ENCODE results near the gene MACROD2. TPM values are rescaled to one million over a fixed set of nuclear protein-coding genes. Genes with fewer than 3 reads are reported as not detected.

MACROD2 gene
- total and polyA plus RNA-seq, 2 experiments from 2014 or later = 2.8 to 4.3 TPM

DNA sequence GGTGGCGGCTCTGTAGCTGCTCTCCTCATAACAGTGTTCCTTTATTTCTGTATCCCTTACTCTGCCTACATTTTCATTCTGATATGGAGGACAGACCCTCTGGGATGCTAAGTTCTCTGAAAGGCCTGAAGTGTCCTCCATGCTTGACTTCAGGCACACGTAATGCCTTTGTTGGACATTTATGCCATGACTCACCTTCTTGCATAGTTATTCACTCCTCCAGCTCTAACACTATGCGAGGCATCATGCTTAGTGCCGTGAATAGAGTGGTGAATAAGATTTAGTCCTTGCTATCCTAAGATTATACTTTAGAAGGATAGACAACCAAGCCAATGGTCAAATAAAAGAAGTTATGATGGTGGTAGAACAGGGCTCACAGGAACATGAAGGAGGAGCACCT is 1103.0 kb downstream of the MACROD2 start:
- Histone ChIP-seq H3K27me3 (ENCODE audit: insufficient read depth) (no peaks in the 10 kb centered on the region), H3K27ac (ENCODE audit: low read depth) (no peak overlapping the region), H2AFZ (no peak overlapping the region), H3F3A (replicated peaks; ENCODE audit: low read depth) (no peaks in the 10 kb centered on the region), H3K4me2 (no peak overlapping the region), H3K79me2 (replicated peaks; ENCODE audit: insufficient read depth) (no peaks in the 10 kb centered on the region), H3K4me3 (no peak overlapping the region), H4K20me1 (replicated peaks; ENCODE audit: insufficient read depth) (no peaks in the 10 kb centered on the region), H3K9me2 (ENCODE audit: insufficient read depth) (0 out of 2 replicates have a peak, but pooled peaks cover 5% of the 10 kb centered on the region), H3K4me1 (ENCODE audit: insufficient read depth) (no peaks in the 10 kb centered on the region), H3K36me3 (ENCODE audit: insufficient read depth) (no peaks in the 10 kb centered on the region)
- no peak for DNase-seq (ENCODE audit: low spot score)
- no peak overlapping the region for H3K27ac Mint-ChIP-seq
- peaks cover 1% of the 10 kb centered on the region for H3K27me3 Mint-ChIP-seq (ENCODE audit: insufficient read depth, low read depth, poor library complexity)
- H3K9me3 Mint-ChIP-seq = no peaks in the 10 kb centered on the region; the same call in 2 of the 3 replicates
- H3K36me3 Mint-ChIP-seq (ENCODE audit: low read depth) = no peaks in the 10 kb centered on the region
- no peak overlapping the region for H3K4me3 Mint-ChIP-seq
- H3K4me1 Mint-ChIP-seq = no peaks in the 10 kb centered on the region
- ATAC-seq = no peak
- TF ChIP-seq EZH2phosphoT487 (IDR thresholded peaks at IDR 0.05; ENCODE audit: unreplicated experiment) (no peak), STAT1 (IDR thresholded peaks at IDR 0.05; ENCODE audit: unreplicated experiment) (no peak), JUNB (IDR thresholded peaks at IDR 0.05; ENCODE audit: unreplicated experiment) (no peak), CREB1 (CRISPR knock-in tag; IDR thresholded peaks at IDR 0.05; ENCODE audit: low read depth) (no peak), ZNF331 (CRISPR knock-in tag; IDR thresholded peaks at IDR 0.05; ENCODE audit: low read depth) (no peak), ZNF114 (CRISPR knock-in tag; IDR thresholded peaks at IDR 0.05) (no peak), POLR2AphosphoS5 (IDR thresholded peaks at IDR 0.05; ENCODE audit: low read depth) (no peak), NANOG (IDR thresholded peaks at IDR 0.05; ENCODE audit: borderline replicate concordance) (no peak), EZH2 (IDR thresholded peaks at IDR 0.05; ENCODE audit: low read depth, unreplicated experiment) (no peak)
- TF ChIP-seq, protein P1, sequence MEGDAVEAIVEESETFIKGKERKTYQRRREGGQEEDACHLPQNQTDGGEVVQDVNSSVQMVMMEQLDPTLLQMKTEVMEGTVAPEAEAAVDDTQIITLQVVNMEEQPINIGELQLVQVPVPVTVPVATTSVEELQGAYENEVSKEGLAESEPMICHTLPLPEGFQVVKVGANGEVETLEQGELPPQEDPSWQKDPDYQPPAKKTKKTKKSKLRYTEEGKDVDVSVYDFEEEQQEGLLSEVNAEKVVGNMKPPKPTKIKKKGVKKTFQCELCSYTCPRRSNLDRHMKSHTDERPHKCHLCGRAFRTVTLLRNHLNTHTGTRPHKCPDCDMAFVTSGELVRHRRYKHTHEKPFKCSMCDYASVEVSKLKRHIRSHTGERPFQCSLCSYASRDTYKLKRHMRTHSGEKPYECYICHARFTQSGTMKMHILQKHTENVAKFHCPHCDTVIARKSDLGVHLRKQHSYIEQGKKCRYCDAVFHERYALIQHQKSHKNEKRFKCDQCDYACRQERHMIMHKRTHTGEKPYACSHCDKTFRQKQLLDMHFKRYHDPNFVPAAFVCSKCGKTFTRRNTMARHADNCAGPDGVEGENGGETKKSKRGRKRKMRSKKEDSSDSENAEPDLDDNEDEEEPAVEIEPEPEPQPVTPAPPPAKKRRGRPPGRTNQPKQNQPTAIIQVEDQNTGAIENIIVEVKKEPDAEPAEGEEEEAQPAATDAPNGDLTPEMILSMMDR (conservative IDR thresholded peaks at IDR 0.05; ENCODE audit: low read depth in 2 of 2) = no peak
- TF ChIP-seq, protein P2, sequence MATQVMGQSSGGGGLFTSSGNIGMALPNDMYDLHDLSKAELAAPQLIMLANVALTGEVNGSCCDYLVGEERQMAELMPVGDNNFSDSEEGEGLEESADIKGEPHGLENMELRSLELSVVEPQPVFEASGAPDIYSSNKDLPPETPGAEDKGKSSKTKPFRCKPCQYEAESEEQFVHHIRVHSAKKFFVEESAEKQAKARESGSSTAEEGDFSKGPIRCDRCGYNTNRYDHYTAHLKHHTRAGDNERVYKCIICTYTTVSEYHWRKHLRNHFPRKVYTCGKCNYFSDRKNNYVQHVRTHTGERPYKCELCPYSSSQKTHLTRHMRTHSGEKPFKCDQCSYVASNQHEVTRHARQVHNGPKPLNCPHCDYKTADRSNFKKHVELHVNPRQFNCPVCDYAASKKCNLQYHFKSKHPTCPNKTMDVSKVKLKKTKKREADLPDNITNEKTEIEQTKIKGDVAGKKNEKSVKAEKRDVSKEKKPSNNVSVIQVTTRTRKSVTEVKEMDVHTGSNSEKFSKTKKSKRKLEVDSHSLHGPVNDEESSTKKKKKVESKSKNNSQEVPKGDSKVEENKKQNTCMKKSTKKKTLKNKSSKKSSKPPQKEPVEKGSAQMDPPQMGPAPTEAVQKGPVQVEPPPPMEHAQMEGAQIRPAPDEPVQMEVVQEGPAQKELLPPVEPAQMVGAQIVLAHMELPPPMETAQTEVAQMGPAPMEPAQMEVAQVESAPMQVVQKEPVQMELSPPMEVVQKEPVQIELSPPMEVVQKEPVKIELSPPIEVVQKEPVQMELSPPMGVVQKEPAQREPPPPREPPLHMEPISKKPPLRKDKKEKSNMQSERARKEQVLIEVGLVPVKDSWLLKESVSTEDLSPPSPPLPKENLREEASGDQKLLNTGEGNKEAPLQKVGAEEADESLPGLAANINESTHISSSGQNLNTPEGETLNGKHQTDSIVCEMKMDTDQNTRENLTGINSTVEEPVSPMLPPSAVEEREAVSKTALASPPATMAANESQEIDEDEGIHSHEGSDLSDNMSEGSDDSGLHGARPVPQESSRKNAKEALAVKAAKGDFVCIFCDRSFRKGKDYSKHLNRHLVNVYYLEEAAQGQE (IDR thresholded peaks at IDR 0.05; ENCODE audit: unreplicated experiment) = no peak
- TF ChIP-seq, protein P3, sequence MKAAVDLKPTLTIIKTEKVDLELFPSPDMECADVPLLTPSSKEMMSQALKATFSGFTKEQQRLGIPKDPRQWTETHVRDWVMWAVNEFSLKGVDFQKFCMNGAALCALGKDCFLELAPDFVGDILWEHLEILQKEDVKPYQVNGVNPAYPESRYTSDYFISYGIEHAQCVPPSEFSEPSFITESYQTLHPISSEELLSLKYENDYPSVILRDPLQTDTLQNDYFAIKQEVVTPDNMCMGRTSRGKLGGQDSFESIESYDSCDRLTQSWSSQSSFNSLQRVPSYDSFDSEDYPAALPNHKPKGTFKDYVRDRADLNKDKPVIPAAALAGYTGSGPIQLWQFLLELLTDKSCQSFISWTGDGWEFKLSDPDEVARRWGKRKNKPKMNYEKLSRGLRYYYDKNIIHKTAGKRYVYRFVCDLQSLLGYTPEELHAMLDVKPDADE (IDR thresholded peaks at IDR 0.05) = no peak
- TF ChIP-seq, protein P4, sequence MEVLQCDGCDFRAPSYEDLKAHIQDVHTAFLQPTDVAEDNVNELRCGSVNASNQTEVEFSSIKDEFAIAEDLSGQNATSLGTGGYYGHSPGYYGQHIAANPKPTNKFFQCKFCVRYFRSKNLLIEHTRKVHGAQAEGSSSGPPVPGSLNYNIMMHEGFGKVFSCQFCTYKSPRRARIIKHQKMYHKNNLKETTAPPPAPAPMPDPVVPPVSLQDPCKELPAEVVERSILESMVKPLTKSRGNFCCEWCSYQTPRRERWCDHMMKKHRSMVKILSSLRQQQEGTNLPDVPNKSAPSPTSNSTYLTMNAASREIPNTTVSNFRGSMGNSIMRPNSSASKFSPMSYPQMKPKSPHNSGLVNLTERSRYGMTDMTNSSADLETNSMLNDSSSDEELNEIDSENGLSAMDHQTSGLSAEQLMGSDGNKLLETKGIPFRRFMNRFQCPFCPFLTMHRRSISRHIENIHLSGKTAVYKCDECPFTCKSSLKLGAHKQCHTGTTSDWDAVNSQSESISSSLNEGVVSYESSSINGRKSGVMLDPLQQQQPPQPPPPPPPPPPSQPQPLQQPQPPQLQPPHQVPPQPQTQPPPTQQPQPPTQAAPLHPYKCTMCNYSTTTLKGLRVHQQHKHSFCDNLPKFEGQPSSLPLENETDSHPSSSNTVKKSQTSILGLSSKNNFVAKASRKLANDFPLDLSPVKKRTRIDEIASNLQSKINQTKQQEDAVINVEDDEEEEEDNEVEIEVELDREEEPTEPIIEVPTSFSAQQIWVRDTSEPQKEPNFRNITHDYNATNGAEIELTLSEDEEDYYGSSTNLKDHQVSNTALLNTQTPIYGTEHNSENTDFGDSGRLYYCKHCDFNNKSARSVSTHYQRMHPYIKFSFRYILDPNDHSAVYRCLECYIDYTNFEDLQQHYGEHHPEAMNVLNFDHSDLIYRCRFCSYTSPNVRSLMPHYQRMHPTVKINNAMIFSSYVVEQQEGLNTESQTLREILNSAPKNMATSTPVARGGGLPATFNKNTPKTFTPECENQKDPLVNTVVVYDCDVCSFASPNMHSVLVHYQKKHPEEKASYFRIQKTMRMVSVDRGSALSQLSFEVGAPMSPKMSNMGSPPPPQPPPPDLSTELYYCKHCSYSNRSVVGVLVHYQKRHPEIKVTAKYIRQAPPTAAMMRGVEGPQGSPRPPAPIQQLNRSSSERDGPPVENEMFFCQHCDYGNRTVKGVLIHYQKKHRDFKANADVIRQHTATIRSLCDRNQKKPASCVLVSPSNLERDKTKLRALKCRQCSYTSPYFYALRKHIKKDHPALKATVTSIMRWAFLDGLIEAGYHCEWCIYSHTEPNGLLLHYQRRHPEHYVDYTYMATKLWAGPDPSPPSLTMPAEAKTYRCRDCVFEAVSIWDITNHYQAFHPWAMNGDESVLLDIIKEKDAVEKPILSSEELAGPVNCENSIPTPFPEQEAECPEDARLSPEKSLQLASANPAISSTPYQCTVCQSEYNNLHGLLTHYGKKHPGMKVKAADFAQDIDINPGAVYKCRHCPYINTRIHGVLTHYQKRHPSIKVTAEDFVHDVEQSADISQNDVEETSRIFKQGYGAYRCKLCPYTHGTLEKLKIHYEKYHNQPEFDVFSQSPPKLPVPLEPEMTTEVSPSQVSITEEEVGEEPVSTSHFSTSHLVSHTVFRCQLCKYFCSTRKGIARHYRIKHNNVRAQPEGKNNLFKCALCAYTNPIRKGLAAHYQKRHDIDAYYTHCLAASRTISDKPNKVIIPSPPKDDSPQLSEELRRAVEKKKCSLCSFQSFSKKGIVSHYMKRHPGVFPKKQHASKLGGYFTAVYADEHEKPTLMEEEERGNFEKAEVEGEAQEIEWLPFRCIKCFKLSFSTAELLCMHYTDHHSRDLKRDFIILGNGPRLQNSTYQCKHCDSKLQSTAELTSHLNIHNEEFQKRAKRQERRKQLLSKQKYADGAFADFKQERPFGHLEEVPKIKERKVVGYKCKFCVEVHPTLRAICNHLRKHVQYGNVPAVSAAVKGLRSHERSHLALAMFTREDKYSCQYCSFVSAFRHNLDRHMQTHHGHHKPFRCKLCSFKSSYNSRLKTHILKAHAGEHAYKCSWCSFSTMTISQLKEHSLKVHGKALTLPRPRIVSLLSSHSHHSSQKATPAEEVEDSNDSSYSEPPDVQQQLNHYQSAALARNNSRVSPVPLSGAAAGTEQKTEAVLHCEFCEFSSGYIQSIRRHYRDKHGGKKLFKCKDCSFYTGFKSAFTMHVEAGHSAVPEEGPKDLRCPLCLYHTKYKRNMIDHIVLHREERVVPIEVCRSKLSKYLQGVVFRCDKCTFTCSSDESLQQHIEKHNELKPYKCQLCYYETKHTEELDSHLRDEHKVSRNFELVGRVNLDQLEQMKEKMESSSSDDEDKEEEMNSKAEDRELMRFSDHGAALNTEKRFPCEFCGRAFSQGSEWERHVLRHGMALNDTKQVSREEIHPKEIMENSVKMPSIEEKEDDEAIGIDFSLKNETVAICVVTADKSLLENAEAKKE (CRISPR knock-in tag; IDR thresholded peaks at IDR 0.05) = no peak

Measured in GM23338 (cell line).